Measurements from ENCODE around the gene MBL2.

The MBL2 gene

GRCh38 chr10:52772623-52773022 lies at the start of gene MBL2:
Gene MBL2 (minus strand): TSS chr10:52772784. CDS start chr10:52771635, 1,149 bp downstream.
- no peak for DNase-seq

GRCh38 chr10:52820309-52820708 lies 47.7 kb upstream of the MBL2 start:
- DNase-seq = no peak

- DNase-seq = peak; percentile 75
Observed at GRCh38 chr10:52818019-52818418, 45.4 kb upstream of the MBL2 start.

- peak; percentile 50 for DNase-seq
Observed at GRCh38 chr10:52814506-52814905, 41.9 kb upstream of the MBL2 start.

- no peak for DNase-seq
Observed at GRCh38 chr10:52811776-52812175, 39.2 kb upstream of the MBL2 start.

- DNase-seq = no peak
Observed at GRCh38 chr10:52810761-52811160, 38.2 kb upstream of the MBL2 start.

- no peak for DNase-seq
Observed at GRCh38 chr10:52807803-52808202, 35.2 kb upstream of the MBL2 start.

GRCh38 chr10:52805414-52806285 lies 33.1 kb upstream of the MBL2 start:
- DNase-seq = peak; percentile 55

- DNase-seq = no peak
Observed at GRCh38 chr10:52801947-52802346, 29.4 kb upstream of the MBL2 start.

GRCh38 chr10:52786098-52786497 lies 13.5 kb upstream of the MBL2 start:
- no peak for DNase-seq

GRCh38 chr10:52785418-52785817 lies 12.8 kb upstream of the MBL2 start:
- no peak for DNase-seq

- no peak for DNase-seq
Observed at GRCh38 chr10:52783726-52784125, 11.1 kb upstream of the MBL2 start.

- no peak for DNase-seq
Observed at GRCh38 chr10:52782554-52782953, 10.0 kb upstream of the MBL2 start.

- no peak for DNase-seq
Observed at GRCh38 chr10:52780391-52781155, 8.0 kb upstream of the MBL2 start.

GRCh38 chr10:52779541-52780390 lies 7.2 kb upstream of the MBL2 start:
- DNase-seq = peak; percentile 45

GRCh38 chr10:52778511-52779392 lies 6.2 kb upstream of the MBL2 start:
- DNase-seq = peak; percentile 74

GRCh38 chr10:52777414-52777813 lies 4.8 kb upstream of the MBL2 start:
- DNase-seq = no peak

GRCh38 chr10:52776471-52776903 lies 3.9 kb upstream of the MBL2 start:
- no peak for DNase-seq

GRCh38 chr10:52775132-52775647 lies 2.6 kb upstream of the MBL2 start:
- DNase-seq = no peak

GRCh38 chr10:52774600-52775106 lies 2.1 kb upstream of the MBL2 start:
- DNase-seq = no peak

- DNase-seq = no peak
Observed at GRCh38 chr10:52774182-52774581, 1.6 kb upstream of the MBL2 start.
